Esophagus muscularis mucosa (tissue), 4 donors: ENCODE data around the gene XYLT1. TPM values are rescaled to one million over a fixed set of nuclear protein-coding genes. Genes with fewer than 3 reads are reported as not detected.

ENCODE experiments used
- DNase-seq: peaks from one replicate; pipeline ENCODE4 v3.0.0-alpha.2; 2017; ENCODE audit errors: extremely low spot score
- H3K27ac ChIP-seq, 4 donors: fragments of 200-600 bp; sonication (generic); replicated peaks in 1 of 4; 1 replicate in 3 of 4; 2 replicates in 1 of 4; pipeline ENCODE4 v1.5.1; 2016 to 2019; ENCODE audit warnings: mild to moderate bottlenecking in 1 of 4
- H3K27me3 ChIP-seq, 4 donors: fragments of 200-600 bp; sonication (generic); one replicate each; pipeline versions ENCODE4 v1.5.1 to v1.6.0; 2016 to 2019
- H3K36me3 ChIP-seq, 4 donors: fragments of 200-600 bp; sonication (generic); one replicate each; pipeline ENCODE4 v1.5.1; 2016 to 2019
- H3K4me1 ChIP-seq, 4 donors: fragments of 200-600 bp; sonication (generic); one replicate each; pipeline ENCODE4 v1.5.1; 2016 to 2019
- H3K4me3 ChIP-seq, 4 donors: fragments of 200-600 bp; sonication (generic); 1 replicate in 2 of 4; 2 replicates in 2 of 4; pipeline ENCODE4 v1.5.1; 2016 to 2019; ENCODE audit warnings: mild to moderate bottlenecking in 4 of 4, moderate library complexity in 1 of 4
- H3K9me3 ChIP-seq, 4 donors: fragments of 200-600 bp; sonication (generic); 1 replicate in 3 of 4; 2 replicates in 1 of 4; pipeline ENCODE4 v1.5.1; 2016 to 2019
- CTCF ChIP-seq, 3 experiments: fragments of 200-600 bp in 2 of 3; fragments of 450-650 bp in 1 of 3; sonication (generic) in 2 of 3; IDR thresholded peaks; one replicate each; pipeline ENCODE4 v1.5.1; 2017 to 2019; ENCODE audit warnings: antibody characterized with exemption in 3 of 3, mild to moderate bottlenecking in 2 of 3, moderate library complexity in 1 of 3
- EP300 ChIP-seq: sonication (generic); formaldehyde crosslinking; IDR thresholded peaks from one replicate; pipeline ENCODE4 v1.6.1; 2017; ENCODE audit warnings: antibody characterized with exemption
- POLR2A ChIP-seq: fragments of 450-650 bp; IDR thresholded peaks from one replicate; pipeline ENCODE4 v1.6.1; 2017; ENCODE audit warnings: antibody characterized with exemption, moderate library complexity, mild to moderate bottlenecking, low read depth
- POLR2AphosphoS5 ChIP-seq, 2 donors: sonication (generic); formaldehyde crosslinking; IDR thresholded peaks; one replicate each; pipeline ENCODE4 v1.6.1; 2017; ENCODE audit warnings: antibody characterized with exemption in 2 of 2
- WGBS: methylation state at CpG from one replicate; pipeline ENCODE4 v1.1.5; 2018; 5-methylcytosine and 5-hydroxymethylcytosine counted together
- intact Hi-C: fragments of 100-400 bp; cut with DNase I; formaldehyde crosslinking; loops from one replicate; pipeline ENCODE4 v1.15.1; 2023
- total RNA-seq, 4 donors: library from RNA; depleted of rRNA; stranded (reverse); fragments of >200 nt; gene quantifications; one replicate each; pipeline versions ENCODE4 v1.1.0 to v1.2.1, GENCODE V29; 2016

The XYLT1 gene
- total RNA-seq, 4 donors from 2014 or later: 25.2 to 57.1 (median 33.5) TPM

DNA sequence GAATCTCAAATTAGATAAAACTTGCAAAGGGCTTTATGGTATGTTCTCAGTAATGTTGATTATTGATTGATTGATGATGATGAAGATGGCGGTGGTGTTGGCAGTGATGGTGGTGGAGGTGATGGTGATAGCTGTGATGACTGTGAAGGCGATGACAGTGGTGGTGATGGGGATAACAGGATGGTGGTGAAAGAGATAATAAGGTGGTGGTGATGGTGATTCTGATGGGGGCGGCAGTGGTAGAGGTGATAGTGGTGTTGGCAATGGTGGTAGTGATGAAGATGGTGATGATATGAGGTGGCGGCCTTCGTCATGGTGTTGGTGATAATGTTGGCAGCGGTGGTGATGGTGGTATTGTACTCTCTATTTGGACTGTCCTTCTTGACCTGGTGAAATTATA, 238.3 kb downstream of the XYLT1 start:
- 95% methylated on average over 6 of the region's 6 CpGs for WGBS

DNA sequence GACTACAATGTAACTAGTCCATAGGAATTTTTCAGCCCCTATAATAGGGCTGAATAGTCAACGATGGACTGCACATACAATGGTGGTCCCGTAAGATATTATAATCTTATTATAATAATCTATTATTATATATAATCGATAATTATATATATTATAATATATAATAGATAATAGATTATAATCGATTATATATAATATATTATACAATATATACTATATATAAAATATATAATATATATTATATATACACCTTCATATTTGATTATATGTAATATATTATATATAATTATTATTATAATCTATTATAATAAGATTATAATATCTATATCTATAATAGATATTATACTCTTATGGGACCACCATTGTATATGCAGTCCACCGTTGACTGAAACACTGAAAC, 238.8 kb downstream of the XYLT1 start:
- WGBS: 96% methylated on average over 5 of the region's 5 CpGs
- no peak for TF ChIP-seq CTCF (IDR thresholded peaks at IDR 0.05)
- TF ChIP-seq POLR2AphosphoS5 (IDR thresholded peaks at IDR 0.05): no peak
- TF ChIP-seq EP300: no peak
- TF ChIP-seq POLR2A: no peak
- no peak for DNase-seq
- Histone ChIP-seq H3K27ac (no peak overlapping the region), H3K27me3 (no peaks in the 10 kb centered on the region), H3K4me1 (peaks cover 0 to 4% (median 0%) of the 10 kb centered on the region in 4 donors), H3K36me3 (peaks cover 0 to 3% (median 0%) of the 10 kb centered on the region in 4 donors), H3K4me3 (no peak overlapping the region), H3K9me3 (no peaks in the 10 kb centered on the region)
- intact Hi-C loops: no loop called here

More for the DNA sequence above, 238.3 kb downstream of the XYLT1 start:
- H3K27me3 ChIP-seq: no peaks in the 10 kb centered on the region
- no peak overlapping the region for H3K27ac ChIP-seq
- DNase-seq: no peak
- no peaks in the 10 kb centered on the region for H3K9me3 ChIP-seq
- intact Hi-C loops: no loop called here
- H3K36me3 ChIP-seq: peaks cover 0 to 3% (median 0%) of the 10 kb centered on the region in 4 donors
- TF ChIP-seq POLR2AphosphoS5 (IDR thresholded peaks at IDR 0.05) (no peak), EP300 (no peak), POLR2A (no peak), CTCF (IDR thresholded peaks at IDR 0.05) (no peak)
- H3K4me3 ChIP-seq: no peak overlapping the region
- H3K4me1 ChIP-seq: no peaks in the 10 kb centered on the region

GRCh38 chr16:17230932-17231581, 239.7 kb downstream of the XYLT1 start:
- Histone ChIP-seq H3K4me1 (peaks cover 0 to 12% (median 6%) of the 10 kb centered on the region in 4 donors), H3K36me3 (peaks cover 0 to 3% (median 0%) of the 10 kb centered on the region in 4 donors), H3K27me3 (no peaks in the 10 kb centered on the region), H3K4me3 (no peak overlapping the region), H3K9me3 (no peaks in the 10 kb centered on the region), H3K27ac (no peak overlapping the region)
- WGBS: 92% methylated on average over 3 of the region's 3 CpGs
- TF ChIP-seq EP300 (no peak), CTCF (IDR thresholded peaks at IDR 0.05) (no peak), POLR2A (no peak), POLR2AphosphoS5 (IDR thresholded peaks at IDR 0.05) (no peak)
- intact Hi-C loops: no loop called here
- DNase-seq: no peak

GRCh38 chr16:17229766-17230165, 241.0 kb downstream of the XYLT1 start:
- peaks cover 7 to 25% (median 18%) of the 10 kb centered on the region in 4 donors for H3K4me1 ChIP-seq
- no peaks in the 10 kb centered on the region for H3K27me3 ChIP-seq
- no peak overlapping the region for H3K27ac ChIP-seq
- WGBS: 94% methylated on average over 4 of the region's 4 CpGs
- H3K9me3 ChIP-seq: no peaks in the 10 kb centered on the region
- peaks cover 0 to 3% (median 0%) of the 10 kb centered on the region in 4 donors for H3K36me3 ChIP-seq
- TF ChIP-seq CTCF (IDR thresholded peaks at IDR 0.05) (no peak), POLR2A (no peak), EP300 (no peak), POLR2AphosphoS5 (IDR thresholded peaks at IDR 0.05) (no peak)
- no peak overlapping the region for H3K4me3 ChIP-seq
- intact Hi-C loops: no loop called here
- DNase-seq: no peak
